OCI-LY7 (cell line): ENCODE data around the gene UTP14C. TPM values are rescaled to one million over a fixed set of nuclear protein-coding genes. Genes with fewer than 3 reads are reported as not detected.

ENCODE experiments used
- BruUV-seq: library from RNA; stranded (reverse); fragments of 400-500 nt; replicated peaks from 2 replicates; lab custom pipeline; 2021; lab: Mats Ljungman, UMichigan
- CTCF ChIA-PET: fragments of 300-600 bp; sonication (Branson Sonifier 250); formaldehyde crosslinking; loops from one replicate; lab custom pipeline; 2022; ENCODE audit warnings: antibody characterized with exemption; ENCODE audit not compliant: unreplicated experiment; lab: Charles Lee
- POLR2A ChIA-PET: fragments of 300-600 bp; sonication (Branson Sonifier 250); formaldehyde crosslinking; loops from one replicate; lab custom pipeline; 2022; ENCODE audit warnings: antibody characterized with exemption; lab: Charles Lee
- DNase-seq: peaks from one replicate; pipeline ENCODE4 v3.0.0-alpha.2; 2015; ENCODE audit warnings: low spot score
- H2AFZ ChIP-seq: fragments of 200-600 bp; sonication (generic), shearing (Covaris generic); 2 replicates; pipeline ENCODE4 v1.6.1; 2014; ENCODE audit warnings: mild to moderate bottlenecking, antibody characterized with exemption, low read length, moderate library complexity
- H3K27ac ChIP-seq: fragments of 200-600 bp; sonication (generic); 2 replicates; pipeline ENCODE4 v1.5.1; 2014; ENCODE audit warnings: mixed run types, low read depth, mild to moderate bottlenecking, moderate library complexity, low read length, inconsistent platforms; ENCODE audit not compliant: poor library complexity, severe bottlenecking
- H3K36me3 ChIP-seq: fragments of 200-600 bp; sonication (generic); 2 replicates; pipeline ENCODE4 v1.6.1; 2014; ENCODE audit warnings: mild to moderate bottlenecking, antibody characterized with exemption, low read length, moderate library complexity, mixed read lengths; ENCODE audit not compliant: insufficient read depth
- H3K4me1 ChIP-seq: fragments of 200-600 bp; sonication (generic); 2 replicates; pipeline ENCODE4 v1.5.1; 2014; ENCODE audit warnings: mild to moderate bottlenecking, low read length; ENCODE audit not compliant: insufficient read depth, poor library complexity, severe bottlenecking
- H3K4me2 ChIP-seq: fragments of 200-600 bp; sonication (generic); 2 replicates; pipeline ENCODE4 v1.6.1; 2014; ENCODE audit warnings: mild to moderate bottlenecking, low read length
- H3K4me3 ChIP-seq: fragments of 200-600 bp; sonication (generic); 2 replicates; pipeline ENCODE4 v1.5.1; 2014; ENCODE audit warnings: mild to moderate bottlenecking, low read depth, low read length; ENCODE audit not compliant: poor library complexity, severe bottlenecking
- H3K79me2 ChIP-seq: fragments of 200-600 bp; sonication (generic); 2 replicates; pipeline ENCODE4 v1.6.1; 2016; ENCODE audit warnings: low read depth, mild to moderate bottlenecking, low read length, moderate library complexity, mixed read lengths; ENCODE audit not compliant: insufficient read depth
- H3K9me2 ChIP-seq: fragments of 200-600 bp; sonication (generic); 2 replicates; pipeline ENCODE4 v1.6.1; 2016; ENCODE audit warnings: mild to moderate bottlenecking, low read length, mixed read lengths; ENCODE audit not compliant: insufficient read depth
- H3K9me3 ChIP-seq: fragments of 200-600 bp; sonication (generic); 2 replicates; pipeline ENCODE4 v1.6.1; 2014; ENCODE audit warnings: mild to moderate bottlenecking, mixed run types, low read length, mixed read lengths
- H4K20me1 ChIP-seq: fragments of 200-600 bp; sonication (generic); 2 replicates; pipeline ENCODE4 v1.6.1; 2014; ENCODE audit warnings: mild to moderate bottlenecking, antibody characterized with exemption, low read length, moderate library complexity, mixed read lengths; ENCODE audit not compliant: insufficient read depth
- EZH2phosphoT487 ChIP-seq: fragments of 200-600 bp; sonication (generic); IDR thresholded peaks from 2 replicates; pipeline ENCODE4 v1.6.1; 2018; ENCODE audit warnings: low read depth, borderline replicate concordance, mild to moderate bottlenecking, mixed run types, antibody characterized with exemption, low read length, moderate library complexity, mixed read lengths
- intact Hi-C: fragments of 100-400 bp; cut with micrococcal nuclease; formaldehyde crosslinking; loops from one replicate; pipeline ENCODE4 v1.10.0; 2022; ENCODE audit not compliant: unreplicated experiment
- total RNA-seq, 2 experiments: library from RNA; depleted of rRNA in 1 of 2; stranded (reverse); fragments of >200 nt in 1 of 2; shearing (Covaris generic) in 1 of 2; gene quantifications; 2 replicates each; pipeline ENCODE4 v1.2.3, GENCODE V29; 2014 to 2022
- TF ChIP-seq, protein P1 (sequence below): fragments of 200-600 bp; sonication (generic); conservative IDR thresholded peaks from 2 replicates; pipeline ENCODE4 v1.5.1; 2014; ENCODE audit warnings: mild to moderate bottlenecking, antibody characterized with exemption, low read length, moderate library complexity, mixed read lengths

The UTP14C gene
- total RNA-seq, 2 experiments from 2014 or later: 7.3 to 11.5 TPM

DNA sequence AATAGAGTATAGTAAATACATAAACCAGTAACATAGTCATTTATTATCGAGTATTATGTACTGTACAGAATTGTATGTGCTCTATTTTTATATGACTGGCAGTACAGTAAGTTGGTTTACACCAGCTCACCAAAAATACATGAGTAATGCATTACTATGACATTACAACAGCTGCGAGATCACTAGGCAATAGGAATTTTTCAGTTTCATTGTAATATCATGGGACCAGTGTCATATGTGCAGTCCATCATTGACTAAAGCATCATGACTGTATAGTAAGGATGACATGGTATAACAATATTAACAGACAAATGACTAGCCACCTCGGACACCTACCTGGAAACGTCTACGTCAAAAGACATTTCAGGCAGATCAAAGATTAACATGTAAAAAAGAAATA is 46.9 kb upstream of the UTP14C start:
- Histone ChIP-seq H3K27ac (no peak overlapping the region), H3K4me1 (no peaks in the 10 kb centered on the region), H4K20me1 (no peaks in the 10 kb centered on the region), H2AFZ (no peak overlapping the region), H3K4me3 (no peak overlapping the region), H3K9me3 (no peaks in the 10 kb centered on the region), H3K79me2 (no peaks in the 10 kb centered on the region), H3K4me2 (no peak overlapping the region), H3K36me3 (no peaks in the 10 kb centered on the region), H3K9me2 (no peaks in the 10 kb centered on the region)
- ChIA-PET POLR2A (no interaction called here), CTCF (no interaction called here)
- BruUV-seq: no TSS peak
- DNase-seq: no peak
- intact Hi-C loops: no loop called here
- TF ChIP-seq, protein P1, sequence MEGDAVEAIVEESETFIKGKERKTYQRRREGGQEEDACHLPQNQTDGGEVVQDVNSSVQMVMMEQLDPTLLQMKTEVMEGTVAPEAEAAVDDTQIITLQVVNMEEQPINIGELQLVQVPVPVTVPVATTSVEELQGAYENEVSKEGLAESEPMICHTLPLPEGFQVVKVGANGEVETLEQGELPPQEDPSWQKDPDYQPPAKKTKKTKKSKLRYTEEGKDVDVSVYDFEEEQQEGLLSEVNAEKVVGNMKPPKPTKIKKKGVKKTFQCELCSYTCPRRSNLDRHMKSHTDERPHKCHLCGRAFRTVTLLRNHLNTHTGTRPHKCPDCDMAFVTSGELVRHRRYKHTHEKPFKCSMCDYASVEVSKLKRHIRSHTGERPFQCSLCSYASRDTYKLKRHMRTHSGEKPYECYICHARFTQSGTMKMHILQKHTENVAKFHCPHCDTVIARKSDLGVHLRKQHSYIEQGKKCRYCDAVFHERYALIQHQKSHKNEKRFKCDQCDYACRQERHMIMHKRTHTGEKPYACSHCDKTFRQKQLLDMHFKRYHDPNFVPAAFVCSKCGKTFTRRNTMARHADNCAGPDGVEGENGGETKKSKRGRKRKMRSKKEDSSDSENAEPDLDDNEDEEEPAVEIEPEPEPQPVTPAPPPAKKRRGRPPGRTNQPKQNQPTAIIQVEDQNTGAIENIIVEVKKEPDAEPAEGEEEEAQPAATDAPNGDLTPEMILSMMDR: no peak
- TF ChIP-seq EZH2phosphoT487: no peak

DNA sequence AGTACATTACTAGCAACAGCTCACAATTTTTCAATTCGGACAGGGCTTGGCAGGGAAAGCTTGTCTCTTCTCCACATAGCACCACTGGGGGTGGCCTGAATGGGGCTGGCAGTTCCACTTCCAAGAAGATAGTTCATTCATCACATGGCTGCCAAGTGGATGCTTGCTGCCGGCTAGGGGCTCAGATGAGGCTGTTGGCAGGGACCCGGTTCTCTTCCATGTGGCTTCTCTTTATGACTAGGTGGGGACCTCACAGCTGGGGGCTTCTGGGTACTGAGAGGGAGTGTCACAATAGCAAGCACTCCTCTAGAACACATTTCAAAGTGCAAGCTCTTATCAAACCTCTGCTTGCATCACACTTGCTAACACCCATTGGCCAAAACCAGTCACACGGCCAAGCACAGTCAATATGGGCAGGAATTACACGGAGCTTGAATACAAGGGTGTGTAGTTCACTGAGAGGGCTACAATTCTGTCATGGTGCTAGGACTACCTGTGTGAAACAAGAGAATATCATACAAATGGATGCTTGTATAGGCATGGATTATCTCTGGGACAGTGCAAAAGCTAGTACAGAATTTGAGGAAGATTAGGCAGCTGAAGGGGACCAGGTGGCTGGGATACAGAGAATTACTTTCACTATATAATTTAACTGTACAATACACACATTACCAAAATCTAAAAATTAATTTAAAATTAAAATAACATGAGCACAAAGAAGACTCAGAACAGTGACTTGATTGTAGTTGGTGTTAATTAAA is 45.5 kb upstream of the UTP14C start:
- intact Hi-C loops: no loop called here
- no TSS peak for BruUV-seq
- TF ChIP-seq, protein P1: no peak
- TF ChIP-seq EZH2phosphoT487: no peak
- H3K4me1 ChIP-seq: no peaks in the 10 kb centered on the region
- H3K4me3 ChIP-seq: no peak overlapping the region
- no peak overlapping the region for H3K4me2 ChIP-seq
- no peaks in the 10 kb centered on the region for H3K9me3 ChIP-seq
- H3K79me2 ChIP-seq: no peaks in the 10 kb centered on the region
- H3K27ac ChIP-seq: no peak overlapping the region
- no peak for DNase-seq
- ChIA-PET CTCF (no interaction called here), POLR2A (no interaction called here)
- no peak overlapping the region for H2AFZ ChIP-seq
- H4K20me1 ChIP-seq: no peaks in the 10 kb centered on the region
- no peaks in the 10 kb centered on the region for H3K36me3 ChIP-seq
- H3K9me2 ChIP-seq: no peaks in the 10 kb centered on the region

DNA sequence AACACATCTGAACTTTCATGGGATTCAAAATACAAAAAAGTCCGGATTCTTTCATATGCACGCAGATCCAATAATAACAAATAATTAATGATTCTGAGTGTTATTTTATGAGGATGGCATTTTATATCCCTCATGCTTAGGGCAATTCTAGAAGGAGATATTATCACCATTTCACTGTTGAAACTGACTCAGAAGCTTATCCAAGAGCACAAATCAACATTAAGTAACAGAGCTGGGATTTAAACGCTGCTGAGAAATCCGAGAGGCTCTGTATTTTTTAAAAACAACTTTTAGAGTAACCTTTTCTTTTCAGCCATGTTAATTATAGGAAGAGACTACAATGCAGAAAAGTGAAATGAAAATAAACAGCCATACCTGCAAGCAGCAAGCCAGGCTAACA is 43.6 kb upstream of the UTP14C start:
- BruUV-seq: no TSS peak
- intact Hi-C loops: no loop called here
- no peak for DNase-seq
- H3K4me3 ChIP-seq: no peak overlapping the region
- H3K36me3 ChIP-seq: no peaks in the 10 kb centered on the region
- H3K9me2 ChIP-seq: no peaks in the 10 kb centered on the region
- TF ChIP-seq, protein P1: no peak
- no peak for TF ChIP-seq EZH2phosphoT487
- ChIA-PET POLR2A (no interaction called here), CTCF (no interaction called here)
- H2AFZ ChIP-seq: no peak overlapping the region
- H3K9me3 ChIP-seq: no peaks in the 10 kb centered on the region
- no peaks in the 10 kb centered on the region for H3K79me2 ChIP-seq
- H3K27ac ChIP-seq: no peak overlapping the region
- H3K4me1 ChIP-seq: no peaks in the 10 kb centered on the region
- no peak overlapping the region for H3K4me2 ChIP-seq
- no peaks in the 10 kb centered on the region for H4K20me1 ChIP-seq
